Measurements from ENCODE around the gene PDS5B. TPM values are rescaled to one million over a fixed set of nuclear protein-coding genes. Genes with fewer than 3 reads are reported as not detected.

PDS5B gene
- total and polyA plus RNA-seq, 2 donors (not counting 1 experiment from before 2014, with no cell fraction given) = 6.6 to 62.9 TPM

GRCh38 chr13:32682130-32682529, 95.9 kb downstream of the PDS5B start:
- H3K27me3 Mint-ChIP-seq = no peaks in the 10 kb centered on the region

GRCh38 chr13:32682740-32683139, 96.5 kb downstream of the PDS5B start:
- 80% methylated on average over 1 of the region's 6 CpGs for whole genome bisulfite sequencing (ENCODE audit: insufficient coverage)
- Histone ChIP-seq H3K4me3 (ENCODE audit: control extremely low read depth in 1 of 5, extremely low read depth in 1 of 5, insufficient read depth in 1 of 5, low read depth in 2 of 5, low read length in 4 of 5) (no peak overlapping the region), H2AFZ (ENCODE audit: insufficient read depth, low read depth, low read length, poor library complexity, severe bottlenecking) (no peak overlapping the region), H4K20me1 (ENCODE audit: control insufficient read depth, insufficient read depth, low read length, poor library complexity, severe bottlenecking) (no peaks in the 10 kb centered on the region), H3K9ac (ENCODE audit: low read length) (no peak overlapping the region), H3K4me2 (replicated peaks; ENCODE audit: low read depth, low read length, poor library complexity, severe bottlenecking) (no peak overlapping the region), H3K27me3 (replicated peaks in 1 of 4; ENCODE audit: control extremely low read depth in 1 of 4, control insufficient read depth in 3 of 4, insufficient read depth in 4 of 4, low read length in 3 of 4) (no peaks in the 10 kb centered on the region), H3K4me1 (ENCODE audit: control insufficient read depth in 2 of 2, insufficient read depth in 2 of 2, low read length in 2 of 2) (no peaks in the 10 kb centered on the region), H3K27ac (ENCODE audit: low read length in 2 of 2) (no peak overlapping the region), H3K9me3 (ENCODE audit: control extremely low read depth in 1 of 3, control insufficient read depth in 2 of 3, insufficient read depth in 1 of 3, low read length in 2 of 3) (no peaks in the 10 kb centered on the region), H3K36me3 (replicated peaks in 1 of 2; ENCODE audit: control extremely low read depth in 1 of 2, control insufficient read depth in 1 of 2, extremely low read depth in 1 of 2, insufficient read depth in 2 of 2, low read length in 1 of 2) (peaks cover 7 to 21% of the 10 kb centered on the region in 2 experiments), H3K79me2 (ENCODE audit: control insufficient read depth, insufficient read depth, low read length) (no peaks in the 10 kb centered on the region)
- intact Hi-C loops (cut with micrococcal nuclease) = no loop called here
- Mint-ChIP-seq H3K4me3 (no peak overlapping the region), H3K27ac (no peak overlapping the region), H3K4me1 (no peaks in the 10 kb centered on the region), H3K9me3 (ENCODE audit: insufficient read depth) (no peaks in the 10 kb centered on the region), H3K27me3 (no peaks in the 10 kb centered on the region)
- TF ChIP-seq CTCF (IDR thresholded peaks at IDR 0.05) = no peak
- no peak for TF ChIP-seq EZH2 (IDR thresholded peaks at IDR 0.05; ENCODE audit: borderline replicate concordance, insufficient read depth, low read depth, low read length, poor library complexity, severe bottlenecking)
- POLR2A ChIA-PET = interaction anchor here (0.6 kb wide), 1 partner anchor 149 kb away, joined by 3 read pairs; no protein-coding TSS in a partner anchor
- CTCF ChIA-PET = interaction anchor here (1.1 kb wide), 1 partner anchor 14 kb away, joined by 4 read pairs; no protein-coding TSS in a partner anchor
- DNase-seq = no peak
- no peak for ATAC-seq (ENCODE audit: low read depth)

More at GRCh38 chr13:32682130-32682529, 95.9 kb downstream of the PDS5B start:
- ATAC-seq (ENCODE audit: low read depth) (no peak), DNase-seq (no peak)
- H3K9ac ChIP-seq (ENCODE audit: low read length) = no peak overlapping the region
- H3K27ac ChIP-seq (ENCODE audit: low read length in 2 of 2) = no peak overlapping the region
- H3K79me2 ChIP-seq (ENCODE audit: control insufficient read depth, insufficient read depth, low read length) = no peaks in the 10 kb centered on the region
- ChIA-PET CTCF (no interaction called here), POLR2A (interaction anchor here (0.6 kb wide), 1 partner anchor 148 kb away, joined by 3 read pairs; no protein-coding TSS in a partner anchor)
- no peak overlapping the region for H3K4me3 ChIP-seq (ENCODE audit: control extremely low read depth in 1 of 5, extremely low read depth in 1 of 5, insufficient read depth in 1 of 5, low read depth in 2 of 5, low read length in 4 of 5)
- H3K9me3 ChIP-seq (ENCODE audit: control extremely low read depth in 1 of 3, control insufficient read depth in 2 of 3, insufficient read depth in 1 of 3, low read length in 2 of 3) = no peaks in the 10 kb centered on the region
- Mint-ChIP-seq H3K4me1 (no peaks in the 10 kb centered on the region), H3K27ac (no peak overlapping the region), H3K4me3 (no peak overlapping the region), H3K9me3 (ENCODE audit: insufficient read depth) (no peaks in the 10 kb centered on the region)
- peaks cover 7 to 21% of the 10 kb centered on the region in 2 experiments for H3K36me3 ChIP-seq (replicated peaks in 1 of 2; ENCODE audit: control extremely low read depth in 1 of 2, control insufficient read depth in 1 of 2, extremely low read depth in 1 of 2, insufficient read depth in 2 of 2, low read length in 1 of 2)
- TF ChIP-seq EZH2 (IDR thresholded peaks at IDR 0.05; ENCODE audit: borderline replicate concordance, insufficient read depth, low read depth, low read length, poor library complexity, severe bottlenecking) = no peak
- TF ChIP-seq CTCF (IDR thresholded peaks at IDR 0.05) = no peak
- WGBS (ENCODE audit: insufficient coverage) = no CpG with 5 or more reads among the region's 1 CpG
- no peak overlapping the region for H3K4me2 ChIP-seq (replicated peaks; ENCODE audit: low read depth, low read length, poor library complexity, severe bottlenecking)
- intact Hi-C loops (cut with micrococcal nuclease) = no loop called here
- no peaks in the 10 kb centered on the region for H3K27me3 ChIP-seq (replicated peaks in 1 of 4; ENCODE audit: control extremely low read depth in 1 of 4, control insufficient read depth in 3 of 4, insufficient read depth in 4 of 4, low read length in 3 of 4)
- no peak overlapping the region for H2AFZ ChIP-seq (ENCODE audit: insufficient read depth, low read depth, low read length, poor library complexity, severe bottlenecking)
- no peaks in the 10 kb centered on the region for H3K4me1 ChIP-seq (ENCODE audit: control insufficient read depth in 2 of 2, insufficient read depth in 2 of 2, low read length in 2 of 2)
- no peaks in the 10 kb centered on the region for H4K20me1 ChIP-seq (ENCODE audit: control insufficient read depth, insufficient read depth, low read length, poor library complexity, severe bottlenecking)

Measured in B cell (primary cell).